GM12873 (cell line): ENCODE data around the gene DLX5.

Source experiments
- TF ChIP-seq, protein P1 (sequence below): IDR thresholded peaks from 2 replicates; pipeline ENCODE4 v1.5.1; 2012; ENCODE audit warnings: low read depth, mild to moderate bottlenecking, moderate library complexity, low read length, control low read depth; ENCODE audit not compliant: insufficient read depth; ENCODE audit errors: missing control alignments

Gene DLX5

DNA sequence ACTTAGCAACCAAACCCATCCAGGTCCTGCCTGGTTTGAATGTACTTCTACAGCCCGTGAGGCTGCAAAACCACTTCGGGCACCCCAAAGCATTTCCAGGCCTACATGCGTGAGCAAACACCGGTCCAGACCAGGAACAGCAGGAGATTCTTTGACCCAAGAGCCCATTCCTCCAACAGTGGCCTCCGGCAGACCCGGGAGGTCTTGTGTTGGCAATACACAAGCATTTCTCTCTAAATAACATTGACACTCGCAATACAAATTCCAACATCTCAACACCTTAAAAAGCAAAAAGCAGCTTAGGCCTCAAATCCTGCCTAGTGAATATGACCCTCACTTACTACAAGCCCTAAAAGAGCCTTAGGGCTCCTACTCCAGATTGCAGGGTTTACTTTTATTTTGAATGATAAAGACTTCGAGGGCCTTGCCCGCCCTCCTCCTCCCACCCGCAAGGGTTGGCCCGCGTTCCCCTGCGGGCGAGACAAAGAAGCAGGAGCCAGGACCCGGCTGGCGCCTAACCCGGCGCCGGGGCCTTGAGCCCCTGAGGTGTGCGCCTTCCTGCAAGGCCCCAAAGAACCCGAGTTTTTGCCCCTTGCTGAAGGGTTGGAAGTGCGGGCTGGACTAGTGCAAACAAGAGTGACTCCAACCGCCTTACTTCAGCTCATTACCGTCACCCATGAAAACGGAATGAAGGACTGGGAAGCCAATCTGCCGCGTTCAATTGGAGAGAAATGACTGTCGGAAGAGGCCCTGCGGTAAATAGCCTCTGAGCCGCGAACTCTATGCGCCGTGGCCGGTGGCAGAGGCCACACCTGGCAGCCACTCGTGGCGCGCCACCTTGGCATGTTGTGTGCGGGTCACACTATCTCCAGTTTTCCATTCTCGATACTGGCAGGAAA, 22.7 kb downstream of the DLX5 start:
- TF ChIP-seq, protein P1, sequence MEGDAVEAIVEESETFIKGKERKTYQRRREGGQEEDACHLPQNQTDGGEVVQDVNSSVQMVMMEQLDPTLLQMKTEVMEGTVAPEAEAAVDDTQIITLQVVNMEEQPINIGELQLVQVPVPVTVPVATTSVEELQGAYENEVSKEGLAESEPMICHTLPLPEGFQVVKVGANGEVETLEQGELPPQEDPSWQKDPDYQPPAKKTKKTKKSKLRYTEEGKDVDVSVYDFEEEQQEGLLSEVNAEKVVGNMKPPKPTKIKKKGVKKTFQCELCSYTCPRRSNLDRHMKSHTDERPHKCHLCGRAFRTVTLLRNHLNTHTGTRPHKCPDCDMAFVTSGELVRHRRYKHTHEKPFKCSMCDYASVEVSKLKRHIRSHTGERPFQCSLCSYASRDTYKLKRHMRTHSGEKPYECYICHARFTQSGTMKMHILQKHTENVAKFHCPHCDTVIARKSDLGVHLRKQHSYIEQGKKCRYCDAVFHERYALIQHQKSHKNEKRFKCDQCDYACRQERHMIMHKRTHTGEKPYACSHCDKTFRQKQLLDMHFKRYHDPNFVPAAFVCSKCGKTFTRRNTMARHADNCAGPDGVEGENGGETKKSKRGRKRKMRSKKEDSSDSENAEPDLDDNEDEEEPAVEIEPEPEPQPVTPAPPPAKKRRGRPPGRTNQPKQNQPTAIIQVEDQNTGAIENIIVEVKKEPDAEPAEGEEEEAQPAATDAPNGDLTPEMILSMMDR, result no peak

DNA sequence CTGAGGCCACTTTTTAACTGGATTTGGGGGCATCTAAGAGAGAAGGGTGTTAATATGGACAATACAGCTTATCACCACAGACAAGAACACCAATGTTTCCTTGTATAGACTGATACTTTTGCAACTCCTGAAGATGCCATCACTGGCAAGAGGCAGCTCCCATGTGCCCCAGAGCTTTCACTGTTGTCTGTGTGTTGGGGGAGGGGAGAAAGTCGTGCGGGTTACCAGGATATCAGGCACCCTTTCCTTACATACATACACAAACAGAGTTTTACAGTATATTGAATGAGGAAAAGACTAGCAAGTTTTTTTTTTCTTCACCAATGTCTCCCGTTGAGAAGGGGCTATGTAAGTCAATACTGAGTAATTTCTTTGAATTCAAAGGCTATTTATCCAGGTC, 23.4 kb downstream of the DLX5 start:
- TF ChIP-seq, protein P1, result no peak

DNA sequence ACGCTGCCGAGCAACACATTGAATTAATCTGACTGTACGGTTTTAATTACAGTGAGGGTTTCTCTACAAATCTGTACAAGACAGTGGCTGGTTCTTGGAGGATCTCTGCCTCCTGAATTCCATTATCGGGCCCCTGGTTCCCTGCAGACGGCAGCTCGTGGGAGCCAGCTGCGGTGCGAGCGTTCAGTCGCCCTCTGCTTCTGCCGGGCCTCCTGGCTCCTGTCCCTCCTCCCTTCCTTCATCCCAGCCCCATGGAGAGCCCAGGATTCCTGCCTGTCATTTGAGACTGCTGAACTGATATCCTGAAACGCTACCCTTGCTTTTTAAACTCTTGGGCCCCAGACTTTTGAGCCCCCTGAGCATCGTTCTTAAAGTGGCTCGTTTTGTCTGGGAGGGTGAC, 25.9 kb downstream of the DLX5 start:
- TF ChIP-seq, protein P1, result no peak

DNA sequence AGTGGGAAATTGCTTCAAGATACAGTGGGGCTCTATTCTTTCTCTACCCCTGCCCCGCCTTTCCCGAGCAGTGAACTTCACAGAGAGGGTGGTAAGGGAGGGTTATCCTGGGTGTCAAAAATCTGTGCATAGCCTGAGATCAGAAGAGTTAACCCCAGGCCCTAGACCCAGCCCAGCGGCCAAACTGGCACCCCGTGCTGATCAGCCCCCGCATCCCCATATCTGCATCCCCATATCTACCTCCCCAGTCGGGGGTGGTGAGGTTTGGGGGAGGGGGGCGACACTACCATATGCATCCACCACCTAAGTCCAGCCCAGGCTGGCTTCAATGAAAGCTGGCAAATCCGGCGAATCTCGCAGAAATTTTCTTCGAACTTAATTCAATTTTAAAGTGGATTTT, 26.3 kb downstream of the DLX5 start:
- TF ChIP-seq, protein P1, result no peak

DNA sequence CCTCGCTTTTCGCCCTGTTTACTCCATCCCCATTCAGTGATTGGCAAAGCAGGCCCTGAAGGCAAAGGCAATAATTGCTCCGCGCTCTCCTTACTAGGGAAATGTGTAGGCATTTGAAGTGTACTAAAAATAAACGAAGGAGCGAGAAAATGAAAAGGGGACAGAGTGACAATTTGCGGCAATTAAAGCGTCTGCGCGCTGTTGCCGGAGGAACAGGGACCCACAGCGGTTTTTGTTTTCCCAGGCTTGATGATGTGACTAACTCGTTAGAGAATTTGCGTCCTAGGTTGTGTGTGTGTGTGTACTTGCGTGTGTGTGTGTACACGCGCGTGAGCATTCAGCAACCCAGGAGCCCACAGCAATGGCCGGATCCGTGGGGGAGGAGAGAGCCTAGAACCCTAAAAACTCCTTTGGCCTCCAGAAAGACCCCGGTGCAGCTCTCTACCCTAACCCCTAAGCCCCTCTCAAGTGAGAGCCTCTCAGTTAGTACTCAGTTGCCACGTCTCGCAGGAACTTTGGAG, 27.1 kb downstream of the DLX5 start:
- TF ChIP-seq, protein P1, result no peak

DNA sequence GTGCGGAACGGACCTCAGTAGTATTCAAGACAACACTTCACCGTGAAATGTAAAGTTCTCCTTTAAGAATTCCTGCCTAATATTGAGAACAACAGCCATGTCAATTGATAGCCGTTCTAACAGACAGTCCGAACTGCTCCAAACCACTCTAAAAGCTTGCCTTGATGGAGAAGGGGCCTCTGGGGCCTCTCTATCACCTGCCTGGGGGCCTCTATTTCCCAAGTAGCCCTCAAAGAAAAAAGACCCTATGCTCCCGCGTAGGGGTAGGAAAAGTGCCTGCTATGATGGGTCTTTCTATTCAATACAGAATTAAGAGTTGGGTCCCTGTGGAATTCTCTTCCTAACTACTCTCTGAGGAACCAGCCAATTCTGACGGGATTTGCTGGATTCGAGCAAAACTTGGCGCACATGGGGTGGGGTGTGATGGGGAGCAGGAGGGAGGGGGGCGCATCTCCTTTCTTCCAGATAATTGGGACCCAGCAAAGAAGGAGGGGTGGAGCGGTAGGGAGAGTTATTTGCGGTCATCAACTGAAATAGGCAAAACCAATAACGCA, 27.6 kb downstream of the DLX5 start:
- TF ChIP-seq, protein P1, result no peak

DNA sequence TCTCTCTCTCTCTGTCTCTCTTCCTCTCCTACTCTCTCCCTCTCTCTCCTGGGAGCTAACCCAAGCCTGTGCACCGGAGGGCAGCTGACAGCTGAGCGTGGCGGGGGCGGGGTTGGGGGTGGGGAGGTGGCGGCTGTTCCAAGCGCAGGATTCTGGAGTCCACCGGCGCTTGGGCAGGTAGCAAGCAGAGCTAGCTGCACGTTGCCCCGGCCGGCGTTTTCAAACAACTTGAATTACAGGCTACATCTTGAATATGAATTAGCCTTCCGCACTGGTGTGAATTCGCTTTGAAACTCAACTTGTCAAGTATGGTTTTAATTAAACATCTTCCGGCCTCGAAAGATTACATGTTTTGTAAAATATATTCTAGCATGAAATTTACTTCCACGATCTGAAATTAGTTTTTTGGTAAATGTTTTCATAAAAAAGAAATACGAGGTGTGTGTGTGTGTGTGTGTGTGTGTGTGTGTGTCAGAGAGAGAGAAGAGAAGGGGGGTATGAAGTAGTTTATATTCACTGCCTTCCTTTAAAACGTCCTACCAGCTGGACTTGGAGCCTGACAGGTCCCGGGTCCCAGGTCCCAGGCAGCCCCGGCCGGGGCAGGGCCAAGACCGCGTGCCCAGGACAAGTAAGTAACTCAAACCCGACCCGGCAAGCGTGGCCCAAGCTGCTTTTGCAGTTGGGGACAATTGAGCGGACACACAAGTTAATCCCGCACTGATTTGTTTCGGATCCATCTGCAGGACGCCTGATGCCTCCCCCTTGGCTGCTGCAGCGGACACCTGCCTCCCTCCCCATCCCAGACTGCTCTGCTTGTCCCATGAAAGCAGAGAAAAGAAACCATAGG, 28.3 kb downstream of the DLX5 start:
- TF ChIP-seq, protein P1, result no peak
